ENCODE measurements around the gene RPL13A.
"Not testable (repeated sequence)": the region's sequence is repeated elsewhere in the genome, so short reads cannot be mapped to it uniquely, and the experiment has no call there.

The RPL13A gene

DNA sequence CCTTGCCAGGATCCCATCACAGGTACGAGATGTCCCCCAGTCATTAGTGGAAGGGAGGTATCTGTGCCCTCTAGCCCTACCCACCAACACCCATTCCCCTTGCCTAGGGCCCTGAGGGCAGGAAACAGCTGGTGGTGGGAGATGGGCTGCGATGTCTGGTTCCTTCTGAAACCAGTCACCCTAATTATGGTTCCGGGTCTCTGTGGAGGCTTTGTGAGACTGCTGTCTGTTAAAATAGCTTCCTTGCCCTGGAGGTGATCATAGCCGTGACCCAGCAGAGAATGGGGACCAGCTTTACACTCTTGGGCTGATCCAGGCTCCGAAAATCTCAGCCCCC, 28.9 kb upstream of the RPL13A start:
- DNase-seq: no peak

DNA sequence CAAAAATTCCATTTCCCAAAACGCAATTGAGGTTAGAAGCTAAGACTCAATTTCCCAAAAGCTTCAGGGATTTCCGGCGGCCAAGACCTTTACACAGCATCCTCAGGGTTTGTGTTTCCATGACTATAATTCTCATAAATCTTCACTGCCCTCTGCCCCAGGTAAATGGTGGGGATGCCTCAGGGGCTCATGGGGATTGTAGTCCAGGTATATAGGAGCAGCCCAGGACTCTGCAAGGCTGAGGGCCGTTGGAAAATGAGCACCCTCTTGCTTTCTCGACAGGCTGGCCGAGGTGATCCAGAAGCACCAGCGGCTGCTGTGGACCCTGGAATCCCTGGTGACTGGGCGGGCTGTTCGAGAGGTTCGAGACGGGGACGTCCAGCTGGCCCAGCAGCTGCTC, 28.0 kb upstream of the RPL13A start:
- no peak for DNase-seq

DNA sequence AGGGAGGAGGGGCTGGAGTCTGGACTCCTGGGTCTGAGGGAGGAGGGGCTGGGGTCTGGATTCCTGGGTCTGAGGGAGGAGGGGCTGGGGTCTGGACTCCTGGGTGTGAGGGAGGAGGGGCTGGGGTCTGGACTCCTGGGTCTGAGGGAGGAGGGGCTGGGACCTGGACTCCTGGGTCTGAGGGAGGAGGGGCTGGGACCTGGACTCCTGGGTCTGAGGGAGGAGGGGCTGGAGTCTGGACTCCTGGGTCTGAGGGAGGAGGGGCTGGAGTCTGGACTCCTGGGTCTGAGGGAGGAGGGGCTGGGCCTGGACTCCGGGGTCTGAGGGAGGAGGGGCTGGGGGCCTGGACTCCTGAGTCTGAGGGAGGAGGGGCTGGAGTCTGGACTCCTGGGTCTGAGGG, 26.3 kb upstream of the RPL13A start:
- not testable (repeated sequence) for DNase-seq

DNA sequence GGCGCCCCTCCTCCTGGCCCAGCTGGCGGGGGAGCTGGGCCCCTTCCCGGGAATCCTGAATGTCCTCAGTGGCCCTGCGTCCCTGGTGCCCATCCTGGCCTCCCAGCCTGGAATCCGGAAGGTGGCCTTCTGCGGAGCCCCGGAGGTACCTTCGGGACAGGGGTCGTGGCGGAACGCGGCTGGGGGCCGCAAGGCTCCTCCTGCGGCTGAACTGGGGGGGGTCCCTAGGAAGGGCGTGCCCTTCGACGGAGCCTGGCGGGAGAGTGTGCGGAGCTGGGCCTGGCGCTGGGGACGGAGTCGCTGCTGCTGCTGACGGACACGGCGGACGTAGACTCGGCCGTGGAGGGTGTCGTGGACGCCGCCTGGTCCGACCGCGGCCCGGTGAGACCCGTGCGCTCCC, 25.8 kb upstream of the RPL13A start:
- no peak for DNase-seq

DNA sequence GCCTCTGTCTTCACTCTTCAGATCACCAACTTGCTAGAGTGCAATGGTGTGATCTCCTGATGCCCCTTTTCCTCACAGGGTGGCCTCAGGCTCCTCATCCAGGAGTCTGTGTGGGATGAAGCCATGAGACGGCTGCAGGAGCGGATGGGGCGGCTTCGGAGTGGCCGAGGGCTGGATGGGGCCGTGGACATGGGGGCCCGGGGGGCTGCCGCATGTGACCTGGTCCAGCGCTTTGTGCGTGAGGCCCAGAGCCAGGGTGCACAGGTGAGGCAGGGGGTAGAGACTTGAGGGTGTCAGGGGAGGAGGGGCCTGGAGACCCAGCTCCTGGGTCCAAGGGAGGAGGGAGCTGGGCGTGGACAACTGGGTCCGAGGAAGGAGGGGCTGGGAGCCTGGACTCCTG, 24.9 kb upstream of the RPL13A start:
- DNase-seq: no peak

DNA sequence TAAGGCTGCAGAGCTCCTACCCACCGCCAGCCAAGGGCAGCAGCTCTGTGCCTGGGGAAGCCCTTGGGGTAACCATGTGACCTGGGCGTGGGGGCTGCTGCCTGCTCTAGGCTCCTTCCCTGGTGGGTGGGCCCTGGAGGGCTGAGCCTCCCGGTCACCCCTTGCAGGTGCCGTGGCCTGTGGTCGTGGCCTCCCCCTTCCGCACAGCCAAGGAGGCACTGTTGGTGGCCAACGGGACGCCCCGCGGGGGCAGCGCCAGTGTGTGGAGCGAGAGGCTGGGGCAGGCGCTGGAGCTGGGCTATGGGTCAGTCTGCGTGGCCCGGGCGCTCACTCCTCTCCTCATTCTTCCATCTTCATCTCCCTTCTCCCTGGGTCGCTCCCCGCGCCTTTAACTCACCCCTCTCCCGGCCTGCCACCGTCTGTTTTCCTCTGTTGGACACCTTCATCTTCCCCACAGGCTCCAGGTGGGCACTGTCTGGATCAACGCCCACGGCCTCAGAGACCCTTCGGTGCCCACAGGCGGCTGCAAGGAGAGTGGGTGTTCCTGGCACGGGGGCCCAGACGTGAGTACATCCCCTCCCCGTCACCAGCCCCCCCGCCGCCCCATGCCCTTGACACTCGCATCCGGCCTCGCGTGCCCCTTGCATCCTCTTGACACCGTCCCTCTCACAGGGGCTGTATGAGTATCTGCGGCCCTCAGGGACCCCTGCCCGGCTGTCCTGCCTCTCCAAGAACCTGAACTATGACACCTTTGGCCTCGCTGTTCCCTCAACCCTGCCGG, 23.3 kb upstream of the RPL13A start:
- no peak for DNase-seq

DNA sequence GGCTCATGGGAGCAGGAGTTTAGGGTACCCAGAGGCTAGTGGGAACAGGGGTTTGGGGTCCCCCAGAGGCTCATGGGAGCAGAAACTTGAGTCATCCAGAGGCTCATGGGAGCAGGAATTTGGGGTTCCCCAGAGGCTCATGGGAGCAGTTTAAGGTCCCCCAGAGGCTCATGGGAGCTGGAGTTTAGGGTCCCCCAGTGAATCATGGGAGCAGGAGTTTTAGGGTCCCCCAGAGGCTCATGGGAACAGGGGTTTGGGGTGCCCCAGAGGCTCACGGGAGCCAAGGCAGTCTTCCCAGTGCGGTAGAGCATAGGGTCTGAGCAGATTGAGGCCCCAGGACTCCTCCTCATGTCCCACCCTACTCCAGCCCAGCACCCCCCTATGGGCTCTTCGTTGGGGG, 22.0 kb upstream of the RPL13A start:
- no peak for DNase-seq

DNA sequence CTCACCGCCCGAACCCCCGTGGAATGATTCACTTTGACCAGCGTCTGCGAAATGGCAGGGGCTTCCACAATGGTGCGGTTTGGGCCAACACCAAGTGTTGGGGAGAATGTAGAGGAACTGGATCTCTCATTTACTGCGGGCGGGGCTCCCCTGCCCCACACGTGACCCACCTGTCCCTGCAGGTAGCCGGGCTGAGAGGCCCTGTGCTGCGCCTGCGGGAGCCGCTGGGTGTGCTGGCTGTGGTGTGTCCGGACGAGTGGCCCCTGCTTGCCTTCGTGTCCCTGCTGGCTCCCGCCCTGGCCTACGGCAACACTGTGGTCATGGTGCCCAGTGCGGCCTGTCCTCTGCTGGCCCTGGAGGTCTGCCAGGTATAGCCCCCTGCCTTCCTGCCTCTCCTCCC, 19.2 kb upstream of the RPL13A start:
- DNase-seq: no peak

DNA sequence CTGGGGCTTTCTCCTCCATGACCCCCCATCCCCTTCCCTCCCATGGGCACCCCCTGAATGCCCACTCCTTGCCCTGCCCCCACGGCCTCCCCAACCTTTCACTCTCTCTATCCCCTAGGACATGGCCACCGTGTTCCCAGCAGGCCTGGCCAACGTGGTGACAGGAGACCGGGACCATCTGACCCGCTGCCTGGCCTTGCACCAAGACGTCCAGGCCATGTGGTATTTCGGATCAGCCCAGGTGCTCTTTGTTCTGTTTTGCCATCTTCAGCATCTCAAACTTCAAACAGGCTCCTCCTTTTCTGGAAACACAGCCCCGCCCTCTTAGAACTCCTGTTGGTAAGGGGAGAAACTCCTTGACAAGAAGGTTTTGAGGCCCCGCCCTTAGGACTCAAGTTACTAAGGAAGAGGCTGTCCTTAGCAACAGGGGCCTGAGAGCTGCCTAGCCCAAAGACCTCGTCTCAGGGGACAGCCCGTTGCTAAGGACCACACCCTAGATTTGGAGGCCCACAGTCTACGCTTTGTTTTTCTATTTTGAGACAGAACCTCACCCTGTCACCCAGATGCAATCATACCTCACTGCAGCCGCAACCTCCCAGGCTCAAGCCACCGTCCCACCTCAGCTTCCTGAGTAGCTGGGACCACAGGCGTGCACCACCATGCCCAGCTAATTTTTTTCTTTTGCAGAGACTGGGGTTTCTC, 18.5 kb upstream of the RPL13A start:
- DNase-seq: no peak

DNA sequence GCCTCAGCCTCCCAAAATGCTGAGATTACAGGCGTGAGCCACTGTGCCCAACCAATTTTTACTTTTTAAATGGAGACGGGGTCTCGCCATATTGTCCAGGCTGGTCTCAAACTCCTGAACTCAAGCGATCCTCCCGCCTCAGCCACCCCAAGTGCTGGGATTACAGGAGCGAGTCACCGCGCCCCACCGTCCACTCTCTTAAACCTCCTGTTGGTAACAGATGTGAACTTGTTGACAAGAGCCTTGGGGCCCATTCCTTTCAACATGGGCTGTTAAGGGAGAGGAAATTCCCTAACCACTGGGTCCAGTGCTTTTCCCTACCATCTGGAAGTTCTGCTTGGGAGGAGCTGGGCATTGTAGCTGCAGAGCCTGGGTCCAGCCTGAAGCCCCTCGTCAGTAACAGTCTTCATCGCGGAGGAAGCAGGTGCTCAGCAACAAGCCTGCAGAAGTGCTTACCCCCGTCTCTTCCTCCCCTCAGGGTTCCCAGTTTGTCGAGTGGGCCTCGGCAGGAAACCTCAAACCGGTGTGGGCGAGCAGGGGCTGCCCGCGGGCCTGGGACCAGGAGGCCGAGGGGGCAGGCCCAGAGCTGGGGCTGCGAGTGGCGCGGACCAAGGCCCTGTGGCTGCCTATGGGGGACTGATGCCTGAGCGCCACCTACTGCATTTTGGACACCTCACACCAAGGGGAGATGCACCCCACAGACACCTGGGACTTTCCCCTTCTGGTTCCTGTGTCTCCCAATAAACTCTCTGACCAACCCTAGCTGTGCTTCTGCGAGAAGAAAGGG, 17.4 kb upstream of the RPL13A start:
- DNase-seq: no peak

DNA sequence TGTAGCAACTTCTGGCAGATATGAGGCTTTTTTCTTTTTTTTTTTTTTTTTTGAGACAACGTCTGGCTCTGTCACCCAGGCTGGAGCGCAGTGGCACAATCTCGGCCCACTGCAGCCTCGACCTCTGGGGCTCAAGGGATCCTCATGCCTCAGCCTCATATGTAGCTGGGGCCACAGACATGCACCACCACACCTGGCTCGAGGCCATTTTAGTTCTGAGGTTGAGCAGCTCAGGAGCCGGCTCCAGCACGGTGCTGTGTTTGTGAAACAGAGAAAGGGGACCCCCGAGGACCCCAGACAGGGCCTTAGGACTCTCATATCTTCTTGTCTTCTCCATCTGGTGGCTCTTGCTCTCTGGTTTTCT, 16.8 kb upstream of the RPL13A start:
- no peak for DNase-seq

DNA sequence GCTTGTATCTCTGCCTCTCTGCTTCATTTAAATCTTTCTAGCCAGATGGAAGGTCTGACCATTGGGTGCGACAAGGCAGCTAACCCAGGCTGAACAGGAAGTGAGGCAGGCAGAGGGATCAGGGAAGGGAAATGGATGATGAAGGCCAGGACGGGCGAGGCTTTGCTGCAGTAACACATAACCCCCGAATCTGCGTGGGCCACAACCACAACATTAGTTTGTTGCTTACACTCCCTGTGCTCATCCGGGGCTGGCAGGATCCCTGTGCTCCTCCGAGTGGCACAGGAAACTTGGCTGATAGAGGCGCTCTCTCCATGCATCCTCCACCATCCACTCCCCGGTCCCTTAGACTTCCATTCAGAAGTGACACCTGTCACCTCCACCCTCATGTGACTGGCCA, 14.5 kb upstream of the RPL13A start:
- no peak for DNase-seq

DNA sequence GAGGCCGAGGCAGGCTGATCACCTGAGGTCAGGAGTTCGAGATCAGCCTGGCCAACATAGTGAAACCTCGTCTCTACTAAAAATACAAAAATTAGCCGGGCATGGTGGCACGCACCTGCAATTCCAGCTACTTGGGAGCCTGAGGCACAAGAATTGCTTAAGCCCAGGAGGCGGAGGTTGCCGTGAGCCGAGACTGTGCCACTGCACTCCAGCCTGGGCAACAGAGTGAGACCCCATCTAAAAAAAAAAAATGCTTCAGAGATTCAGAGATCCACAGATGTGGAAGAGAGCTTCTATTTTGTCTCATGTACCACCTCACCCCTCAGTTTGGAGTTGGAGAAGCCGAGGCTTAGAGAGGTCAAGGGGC, 13.9 kb upstream of the RPL13A start:
- not testable (repeated sequence) for DNase-seq

DNA sequence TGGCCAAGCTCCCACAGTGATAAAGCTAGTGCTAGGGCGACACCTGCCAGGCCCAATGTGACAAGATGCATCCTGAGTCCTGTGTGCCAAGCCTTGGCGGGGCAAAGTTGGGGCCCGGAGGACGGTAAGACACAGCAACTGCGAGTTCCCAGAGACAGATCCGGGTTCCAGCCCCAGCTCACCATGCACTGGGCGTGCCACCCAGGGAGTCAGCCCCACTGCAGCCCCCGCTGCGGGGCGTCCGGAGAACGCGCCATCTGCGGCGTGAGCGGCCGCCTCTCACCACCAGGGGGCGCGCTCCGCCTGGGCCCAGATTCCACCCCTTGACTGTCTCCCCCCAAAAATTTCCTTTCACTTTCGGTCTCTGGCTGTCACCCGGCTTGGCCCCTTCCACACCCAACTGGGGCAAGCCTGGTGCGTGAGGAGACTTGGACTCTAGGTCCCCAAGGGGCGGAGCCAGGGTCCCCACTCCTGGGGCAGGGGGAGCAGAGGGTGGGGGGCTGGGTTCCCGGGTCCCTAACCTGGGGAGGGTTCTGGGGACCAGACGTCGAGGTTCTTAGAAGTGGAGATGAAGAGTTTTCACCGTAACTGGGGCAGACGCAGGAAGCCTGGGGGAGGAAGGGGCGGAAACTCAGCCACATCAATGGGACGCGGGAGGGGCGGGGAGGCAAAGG, 13.4 kb upstream of the RPL13A start, which contains the start of gene FLT3LG:
TSS of gene FLT3LG (plus strand) at position 348 of the 674 bp plus-strand sequence. CDS start 425 bp downstream, outside the sequence.
- DNase-seq: peak; percentile 48

DNA sequence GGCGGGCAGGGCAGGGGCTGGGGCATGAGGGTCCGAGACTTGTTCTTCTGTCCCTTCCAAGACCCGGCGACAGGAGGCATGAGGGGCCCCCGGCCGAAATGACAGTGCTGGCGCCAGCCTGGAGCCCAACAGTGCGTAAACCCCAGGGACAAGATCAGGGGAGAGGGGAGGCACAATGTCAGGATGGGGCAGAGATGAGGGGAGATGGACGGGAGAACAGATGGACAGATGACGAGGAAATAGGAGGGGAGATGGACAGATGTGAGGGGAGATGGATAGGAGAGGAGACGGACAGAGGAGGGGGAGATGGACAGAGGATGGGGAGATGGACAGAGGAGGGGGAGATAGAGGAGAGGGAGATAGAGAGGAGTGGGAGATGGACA, 12.9 kb upstream of the RPL13A start:
- no peak for DNase-seq

DNA sequence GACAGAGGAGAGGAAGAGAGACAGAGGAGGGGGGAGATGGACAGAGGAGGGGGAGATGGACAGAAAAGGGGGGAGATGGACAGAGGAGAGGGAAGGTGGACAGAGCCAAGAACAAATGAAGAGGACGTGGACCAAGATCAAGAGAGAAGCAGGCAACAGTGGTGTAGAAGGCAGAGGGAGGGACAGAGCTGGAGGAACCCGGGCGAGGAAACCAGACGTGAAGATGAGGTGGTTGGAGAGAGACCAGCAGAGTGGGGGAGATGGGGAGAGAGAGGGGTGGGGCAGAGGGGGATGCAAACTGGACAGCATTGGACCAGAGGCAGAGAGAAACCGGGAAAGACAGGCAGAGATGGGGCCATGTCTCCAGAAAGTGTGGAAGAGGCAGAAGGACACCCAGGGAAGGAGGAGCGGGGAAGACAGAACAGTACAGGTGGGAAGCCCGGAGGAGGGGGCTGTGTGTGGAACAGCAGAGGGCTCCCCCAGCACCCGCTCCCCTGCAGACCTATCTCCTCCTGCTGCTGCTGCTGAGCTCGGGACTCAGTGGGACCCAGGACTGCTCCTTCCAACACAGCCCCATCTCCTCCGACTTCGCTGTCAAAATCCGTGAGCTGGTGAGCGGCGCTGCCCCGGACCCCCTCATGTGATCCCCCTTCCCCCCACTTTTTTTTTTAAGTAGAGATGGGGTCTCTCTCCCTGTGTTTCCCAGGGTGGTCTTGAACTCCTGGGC, 12.1 kb upstream of the RPL13A start:
- no peak for DNase-seq

DNA sequence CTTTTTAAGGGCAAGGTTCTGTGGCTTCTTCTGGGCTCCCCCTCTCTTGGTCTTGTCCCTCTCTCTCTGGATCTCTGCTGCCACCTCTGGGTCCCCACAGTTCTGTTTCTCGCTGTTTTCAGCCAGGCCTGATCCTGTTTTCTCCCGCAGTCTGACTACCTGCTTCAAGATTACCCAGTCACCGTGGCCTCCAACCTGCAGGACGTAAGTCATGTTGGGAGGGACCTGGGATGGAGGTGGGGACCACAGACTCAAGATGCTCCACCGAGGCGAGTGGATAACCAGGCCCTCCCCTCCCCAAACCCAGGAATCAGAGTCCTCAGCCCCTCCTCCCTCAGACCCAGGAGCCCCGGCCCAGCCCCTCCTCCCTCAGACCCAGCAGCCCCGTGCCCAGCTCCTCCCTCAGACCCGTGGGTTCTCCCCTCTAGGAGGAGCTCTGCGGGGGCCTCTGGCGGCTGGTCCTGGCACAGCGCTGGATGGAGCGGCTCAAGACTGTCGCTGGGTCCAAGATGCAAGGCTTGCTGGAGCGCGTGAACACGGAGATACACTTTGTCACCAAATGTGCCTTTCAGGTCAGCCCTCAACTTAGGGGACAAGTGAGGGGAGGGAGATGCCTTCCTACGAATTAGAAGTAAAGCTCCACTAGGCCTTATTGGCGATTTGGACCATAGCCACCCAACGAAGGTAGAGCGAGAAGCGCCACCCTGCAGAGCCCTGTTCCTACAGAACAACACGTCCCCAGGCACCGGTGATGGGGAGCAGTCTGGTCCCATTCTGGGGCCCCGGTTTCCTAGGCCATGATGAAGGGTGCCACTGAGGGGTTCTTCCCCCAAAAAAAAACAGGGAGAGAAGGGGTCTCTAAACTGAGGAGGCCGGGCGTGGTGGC, 11.2 kb upstream of the RPL13A start:
- peak; percentile 69 for DNase-seq

DNA sequence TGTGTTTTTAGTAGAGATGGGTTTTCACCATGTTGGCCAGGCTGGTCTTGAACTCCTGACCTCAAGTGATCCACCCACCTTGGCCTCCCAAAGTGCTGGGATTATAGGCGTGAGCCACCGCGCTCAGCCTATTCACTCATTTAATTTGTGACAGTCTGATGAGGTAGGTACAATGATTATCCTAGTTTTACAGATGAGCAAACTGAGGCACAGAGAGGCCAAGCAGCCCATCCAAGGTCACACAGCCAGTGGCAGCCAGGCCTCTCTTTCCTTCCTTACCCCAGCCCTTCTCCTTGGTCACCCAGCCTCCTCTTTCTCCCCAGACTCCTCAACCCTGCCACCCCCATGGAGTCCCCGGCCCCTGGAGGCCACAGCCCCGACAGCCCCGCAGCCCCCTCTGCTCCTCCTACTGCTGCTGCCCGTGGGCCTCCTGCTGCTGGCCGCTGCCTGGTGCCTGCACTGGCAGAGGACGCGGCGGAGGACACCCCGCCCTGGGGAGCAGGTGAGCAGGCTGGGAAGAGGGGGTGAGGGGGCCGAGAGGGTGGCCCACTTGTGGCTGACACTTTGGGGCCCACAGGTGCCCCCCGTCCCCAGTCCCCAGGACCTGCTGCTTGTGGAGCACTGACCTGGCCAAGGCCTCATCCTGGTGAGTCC, 7.3 kb upstream of the RPL13A start:
- no peak for DNase-seq

DNA sequence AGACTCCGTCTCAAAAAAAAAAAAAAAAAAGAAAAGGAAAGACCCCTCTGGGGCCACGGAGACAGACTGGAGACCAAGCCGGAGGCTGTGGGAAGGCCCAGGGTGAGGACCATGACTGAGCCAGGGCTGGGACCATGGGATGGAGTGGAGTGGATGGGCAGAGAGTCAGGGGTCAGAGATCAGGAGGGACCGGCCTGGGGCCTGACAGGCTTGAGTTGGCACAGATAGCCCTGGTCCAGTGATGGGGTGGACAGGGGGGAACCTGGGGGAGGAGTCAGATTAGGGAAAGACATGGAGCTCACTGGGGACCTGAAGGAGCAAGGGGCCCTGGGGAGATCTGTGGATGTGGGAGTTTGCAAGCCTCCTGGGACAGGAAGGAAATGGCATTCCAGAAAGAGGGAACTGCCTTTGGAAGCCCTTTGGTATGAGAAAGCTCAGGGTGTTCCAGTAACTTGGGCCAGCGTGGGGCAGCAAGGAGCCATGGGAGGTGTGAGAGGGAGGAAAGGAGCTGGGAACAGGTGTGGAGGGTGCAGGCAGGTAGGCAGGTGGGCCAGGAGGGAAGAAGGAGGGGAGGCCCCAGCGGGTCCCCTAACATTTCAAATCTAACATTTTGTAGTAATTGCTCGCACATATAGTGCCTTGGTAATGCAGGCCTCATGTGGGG, 6.3 kb upstream of the RPL13A start:
- DNase-seq: no peak

DNA sequence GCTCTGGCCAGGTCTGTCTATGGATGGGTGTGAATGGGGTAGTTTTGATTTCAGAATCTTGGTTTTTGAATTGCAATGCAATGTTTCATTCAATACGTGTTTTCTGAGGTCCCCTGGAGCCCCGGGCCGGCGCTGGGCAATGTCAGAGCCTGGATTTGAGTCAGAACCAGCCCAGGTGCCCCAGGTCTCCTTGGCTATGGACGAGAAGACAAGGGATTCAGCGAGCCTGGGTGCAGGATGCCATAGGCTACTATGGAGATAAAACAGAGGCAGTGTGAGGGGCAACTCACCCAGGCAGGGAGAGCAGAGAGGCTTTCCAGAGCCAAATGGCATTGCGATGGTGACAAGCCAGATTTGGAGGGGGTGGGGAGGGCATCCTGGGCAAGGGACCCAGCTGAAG, 1.2 kb upstream of the RPL13A start:
- no peak for DNase-seq

Data from NCI-H146 (cell line).